ENCODE data around the gene GALK2.

Gene GALK2

GRCh38 chr15:49290191-49290590, 120.1 kb downstream of the GALK2 start:
- Mint-ChIP-seq H3K27me3 (no peaks in the 10 kb centered on the region), H3K4me1 (ENCODE audit: low read depth in 2 of 2) (peaks cover 5 to 9% of the 10 kb centered on the region in 2 donors), H3K36me3 (ENCODE audit: insufficient read depth) (peaks cover 12% of the 10 kb centered on the region)

GRCh38 chr15:49293941-49294340, 123.9 kb downstream of the GALK2 start:
- Mint-ChIP-seq H3K9me3 (no peaks in the 10 kb centered on the region), H3K4me1 (ENCODE audit: low read depth in 2 of 2) (peaks cover 4 to 24% of the 10 kb centered on the region in 2 donors), H3K4me3 (no peak overlapping the region), H3K36me3 (ENCODE audit: insufficient read depth) (peaks cover 21% of the 10 kb centered on the region), H3K27ac (no peak overlapping the region), H3K27me3 (no peaks in the 10 kb centered on the region)
- no peak for DNase-seq
- ATAC-seq (replicated peaks): no peak

More at GRCh38 chr15:49290191-49290590, 120.1 kb downstream of the GALK2 start:
- no peak overlapping the region for H3K4me3 Mint-ChIP-seq
- H3K9me3 Mint-ChIP-seq: no peaks in the 10 kb centered on the region
- DNase-seq: no peak
- H3K27ac Mint-ChIP-seq: no peak overlapping the region
- no peak for ATAC-seq (replicated peaks)

- no peak for ATAC-seq (replicated peaks)
- Mint-ChIP-seq H3K4me3 (no peak overlapping the region), H3K36me3 (ENCODE audit: insufficient read depth) (peaks cover 19% of the 10 kb centered on the region), H3K27ac (no peak overlapping the region), H3K9me3 (no peaks in the 10 kb centered on the region), H3K4me1 (ENCODE audit: low read depth in 2 of 2) (peaks cover 10 to 36% of the 10 kb centered on the region in 2 donors), H3K27me3 (no peaks in the 10 kb centered on the region)
- no peak for DNase-seq
Observed at GRCh38 chr15:49296258-49296657, 126.2 kb downstream of the GALK2 start.

GRCh38 chr15:49297584-49297983, 127.5 kb downstream of the GALK2 start:
- peaks cover 19% of the 10 kb centered on the region for H3K36me3 Mint-ChIP-seq (ENCODE audit: insufficient read depth)
- H3K27ac Mint-ChIP-seq: no peak overlapping the region
- peaks cover 10 to 36% of the 10 kb centered on the region in 2 donors for H3K4me1 Mint-ChIP-seq (ENCODE audit: low read depth in 2 of 2)
- H3K4me3 Mint-ChIP-seq: no peak overlapping the region
- no peaks in the 10 kb centered on the region for H3K27me3 Mint-ChIP-seq
- DNase-seq (no peak), ATAC-seq (replicated peaks) (no peak)
- no peaks in the 10 kb centered on the region for H3K9me3 Mint-ChIP-seq

GRCh38 chr15:49300856-49301255, 130.8 kb downstream of the GALK2 start:
- Mint-ChIP-seq H3K27ac (no peak overlapping the region), H3K4me1 (ENCODE audit: low read depth in 2 of 2) (peaks cover 16 to 36% of the 10 kb centered on the region in 2 donors), H3K9me3 (no peaks in the 10 kb centered on the region), H3K27me3 (no peaks in the 10 kb centered on the region), H3K4me3 (no peak overlapping the region), H3K36me3 (ENCODE audit: insufficient read depth) (peaks cover 10% of the 10 kb centered on the region)
- DNase-seq (no peak), ATAC-seq (replicated peaks) (no peak)

- Mint-ChIP-seq H3K9me3 (no peaks in the 10 kb centered on the region), H3K4me1 (ENCODE audit: low read depth in 2 of 2) (peaks cover 18 to 37% of the 10 kb centered on the region in 2 donors), H3K4me3 (no peak overlapping the region), H3K27me3 (no peaks in the 10 kb centered on the region), H3K36me3 (ENCODE audit: insufficient read depth) (peaks cover 3% of the 10 kb centered on the region), H3K27ac (no peak overlapping the region)
- no peak for ATAC-seq (replicated peaks)
- no peak for DNase-seq
Observed at GRCh38 chr15:49301562-49301961, 131.5 kb downstream of the GALK2 start.

GRCh38 chr15:49303003-49303402, 133.0 kb downstream of the GALK2 start:
- no peak for ATAC-seq (replicated peaks)
- Mint-ChIP-seq H3K4me1 (ENCODE audit: low read depth in 2 of 2) (peaks cover 20 to 34% of the 10 kb centered on the region in 2 donors), H3K27ac (no peak overlapping the region), H3K27me3 (no peaks in the 10 kb centered on the region), H3K36me3 (ENCODE audit: insufficient read depth) (no peaks in the 10 kb centered on the region), H3K4me3 (no peak overlapping the region), H3K9me3 (no peaks in the 10 kb centered on the region)
- DNase-seq: no peak

- DNase-seq: no peak
- H3K36me3 Mint-ChIP-seq (ENCODE audit: insufficient read depth): no peaks in the 10 kb centered on the region
- no peak for ATAC-seq (replicated peaks)
Observed at GRCh38 chr15:49306551-49306950, 136.5 kb downstream of the GALK2 start.

GRCh38 chr15:49308686-49309085, 138.6 kb downstream of the GALK2 start:
- H3K9me3 Mint-ChIP-seq: no peaks in the 10 kb centered on the region
- DNase-seq (no peak), ATAC-seq (replicated peaks) (no peak)
- H3K4me1 Mint-ChIP-seq (ENCODE audit: low read depth in 2 of 2): peaks cover 16 to 36% of the 10 kb centered on the region in 2 donors
- no peaks in the 10 kb centered on the region for H3K27me3 Mint-ChIP-seq
- no peak overlapping the region for H3K4me3 Mint-ChIP-seq
- H3K27ac Mint-ChIP-seq: no peak overlapping the region
- H3K36me3 Mint-ChIP-seq (ENCODE audit: insufficient read depth): no peaks in the 10 kb centered on the region

More at GRCh38 chr15:49306551-49306950, 136.5 kb downstream of the GALK2 start:
- Mint-ChIP-seq H3K4me1 (ENCODE audit: low read depth in 2 of 2) (peaks cover 20 to 22% of the 10 kb centered on the region in 2 donors), H3K4me3 (no peak overlapping the region), H3K27ac (no peak overlapping the region), H3K9me3 (no peaks in the 10 kb centered on the region), H3K27me3 (no peaks in the 10 kb centered on the region)

GRCh38 chr15:49309889-49310288, 139.8 kb downstream of the GALK2 start:
- Mint-ChIP-seq H3K27ac (no peak overlapping the region), H3K4me1 (ENCODE audit: low read depth in 2 of 2) (peaks cover 18 to 37% of the 10 kb centered on the region in 2 donors), H3K36me3 (ENCODE audit: insufficient read depth) (no peaks in the 10 kb centered on the region), H3K9me3 (no peaks in the 10 kb centered on the region), H3K4me3 (no peak overlapping the region), H3K27me3 (no peaks in the 10 kb centered on the region)
- ATAC-seq (replicated peaks) (no peak), DNase-seq (no peak)

- no peak overlapping the region for H3K27ac Mint-ChIP-seq
- H3K4me3 Mint-ChIP-seq: no peak overlapping the region
- H3K4me1 Mint-ChIP-seq (ENCODE audit: low read depth in 2 of 2): peaks cover 11 to 25% of the 10 kb centered on the region in 2 donors
- H3K36me3 Mint-ChIP-seq (ENCODE audit: insufficient read depth): peaks cover under 1% of the 10 kb centered on the region
- ATAC-seq (replicated peaks) (no peak), DNase-seq (no peak)
- H3K27me3 Mint-ChIP-seq: no peaks in the 10 kb centered on the region
- H3K9me3 Mint-ChIP-seq: peaks cover 0 to 2% of the 10 kb centered on the region in 2 donors
Observed at GRCh38 chr15:49313650-49314049, 143.6 kb downstream of the GALK2 start.

- ATAC-seq (replicated peaks) (no peak), DNase-seq (no peak)
- no peaks in the 10 kb centered on the region for H3K27me3 Mint-ChIP-seq
- peaks cover 5% of the 10 kb centered on the region for H3K36me3 Mint-ChIP-seq (ENCODE audit: insufficient read depth)
- H3K4me1 Mint-ChIP-seq (ENCODE audit: low read depth in 2 of 2): peaks cover 10 to 25% of the 10 kb centered on the region in 2 donors
- H3K27ac Mint-ChIP-seq: no peak overlapping the region
- H3K4me3 Mint-ChIP-seq: no peak overlapping the region
- H3K9me3 Mint-ChIP-seq: peaks cover 0 to 2% of the 10 kb centered on the region in 2 donors
Observed at GRCh38 chr15:49314716-49315115, 144.7 kb downstream of the GALK2 start.

GRCh38 chr15:49315391-49315823, 145.4 kb downstream of the GALK2 start:
- DNase-seq (no peak), ATAC-seq (replicated peaks) (no peak)
- Mint-ChIP-seq H3K4me3 (no peak overlapping the region), H3K36me3 (ENCODE audit: insufficient read depth) (peaks cover 5% of the 10 kb centered on the region), H3K27me3 (no peaks in the 10 kb centered on the region), H3K4me1 (ENCODE audit: low read depth in 2 of 2) (peaks cover 11 to 25% of the 10 kb centered on the region in 2 donors), H3K27ac (no peak overlapping the region), H3K9me3 (peaks cover 0 to 2% of the 10 kb centered on the region in 2 donors)

GRCh38 chr15:49320351-49320750, 150.3 kb downstream of the GALK2 start:
- ATAC-seq (replicated peaks): no peak
- Mint-ChIP-seq H3K4me1 (ENCODE audit: low read depth in 2 of 2) (peaks cover 4 to 7% of the 10 kb centered on the region in 2 donors), H3K4me3 (no peak overlapping the region), H3K9me3 (peaks cover 0 to 2% of the 10 kb centered on the region in 2 donors), H3K36me3 (ENCODE audit: insufficient read depth) (peaks cover 20% of the 10 kb centered on the region), H3K27me3 (no peaks in the 10 kb centered on the region), H3K27ac (no peak overlapping the region)
- no peak for DNase-seq

GRCh38 chr15:49323207-49323606, 153.2 kb downstream of the GALK2 start:
- no peak for ATAC-seq (replicated peaks)
- peaks cover 27% of the 10 kb centered on the region for H3K36me3 Mint-ChIP-seq (ENCODE audit: insufficient read depth)

More at GRCh38 chr15:49323207-49323606, 153.2 kb downstream of the GALK2 start:
- Mint-ChIP-seq H3K27me3 (no peaks in the 10 kb centered on the region), H3K9me3 (no peaks in the 10 kb centered on the region), H3K4me1 (ENCODE audit: low read depth in 2 of 2) (peaks cover 4 to 7% of the 10 kb centered on the region in 2 donors), H3K27ac (no peak overlapping the region), H3K4me3 (no peak overlapping the region)
- DNase-seq: no peak

Data from effector memory CD8-positive, alpha-beta T cell (primary cell).